ENCODE results near the gene EPYC.
A peak's percentile ranks its signal among the peaks of the same experiment; 100 is the strongest.

EPYC gene

DNA sequence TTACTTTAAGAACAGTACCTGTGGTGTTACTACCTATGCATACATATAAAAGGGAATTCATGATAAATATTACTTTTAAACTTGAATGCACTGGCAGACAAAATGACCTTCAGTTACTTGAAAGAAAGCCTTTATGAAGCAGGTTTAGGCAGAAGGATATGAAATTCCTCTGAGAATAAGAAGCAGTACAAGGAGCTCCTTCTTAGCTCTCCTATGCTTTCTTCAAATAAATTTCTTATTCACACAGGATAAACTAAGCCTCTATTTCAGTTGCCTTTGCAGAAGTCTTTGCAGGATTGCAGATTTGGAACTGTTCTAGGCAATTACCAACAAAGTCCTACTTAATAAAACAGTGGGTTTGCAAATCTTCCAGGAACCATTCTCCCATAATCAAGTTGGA is 1.0 kb downstream of the EPYC start:
- H3K36me3 ChIP-seq = no peaks in the 10 kb centered on the region
- H3K4me3 ChIP-seq (ENCODE audit: low read depth, low read length) = no peak overlapping the region
- H3K9me3 ChIP-seq (ENCODE audit: severe bottlenecking) = no peaks in the 10 kb centered on the region
- no peak for DNase-seq
- H3K27me3 ChIP-seq (ENCODE audit: insufficient read depth, low read depth, severe bottlenecking) = no peaks in the 10 kb centered on the region
- TF ChIP-seq, protein P1, sequence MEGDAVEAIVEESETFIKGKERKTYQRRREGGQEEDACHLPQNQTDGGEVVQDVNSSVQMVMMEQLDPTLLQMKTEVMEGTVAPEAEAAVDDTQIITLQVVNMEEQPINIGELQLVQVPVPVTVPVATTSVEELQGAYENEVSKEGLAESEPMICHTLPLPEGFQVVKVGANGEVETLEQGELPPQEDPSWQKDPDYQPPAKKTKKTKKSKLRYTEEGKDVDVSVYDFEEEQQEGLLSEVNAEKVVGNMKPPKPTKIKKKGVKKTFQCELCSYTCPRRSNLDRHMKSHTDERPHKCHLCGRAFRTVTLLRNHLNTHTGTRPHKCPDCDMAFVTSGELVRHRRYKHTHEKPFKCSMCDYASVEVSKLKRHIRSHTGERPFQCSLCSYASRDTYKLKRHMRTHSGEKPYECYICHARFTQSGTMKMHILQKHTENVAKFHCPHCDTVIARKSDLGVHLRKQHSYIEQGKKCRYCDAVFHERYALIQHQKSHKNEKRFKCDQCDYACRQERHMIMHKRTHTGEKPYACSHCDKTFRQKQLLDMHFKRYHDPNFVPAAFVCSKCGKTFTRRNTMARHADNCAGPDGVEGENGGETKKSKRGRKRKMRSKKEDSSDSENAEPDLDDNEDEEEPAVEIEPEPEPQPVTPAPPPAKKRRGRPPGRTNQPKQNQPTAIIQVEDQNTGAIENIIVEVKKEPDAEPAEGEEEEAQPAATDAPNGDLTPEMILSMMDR (IDR thresholded peaks at IDR 0.05; ENCODE audit: low read depth, low read length) = no peak
- H3K27ac ChIP-seq = no peak overlapping the region

DNA sequence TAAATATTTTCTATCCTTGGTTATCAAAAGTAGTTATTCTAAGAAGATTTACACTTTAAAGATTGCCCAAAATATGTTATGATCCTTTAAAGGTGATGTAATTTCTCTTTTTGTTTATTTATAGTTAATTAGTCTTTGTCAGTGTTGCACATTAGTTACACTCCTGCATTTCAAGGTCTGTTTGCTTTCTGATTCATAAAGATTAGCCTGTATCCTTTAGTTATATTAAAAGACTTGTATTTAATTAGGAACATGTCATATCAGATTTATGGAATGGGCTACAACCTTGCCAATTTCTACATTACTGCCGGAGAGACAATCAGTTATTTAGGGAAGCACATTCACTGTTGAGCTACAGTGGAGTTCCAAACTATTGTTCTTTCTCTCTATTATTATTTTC is 3.5 kb downstream of the EPYC start:
- TF ChIP-seq, protein P1 (IDR thresholded peaks at IDR 0.05; ENCODE audit: low read depth, low read length) = no peak
- H3K36me3 ChIP-seq = no peaks in the 10 kb centered on the region
- no peak for DNase-seq
- no peaks in the 10 kb centered on the region for H3K9me3 ChIP-seq (ENCODE audit: severe bottlenecking)
- H3K4me3 ChIP-seq (ENCODE audit: low read depth, low read length) = no peak overlapping the region
- H3K27ac ChIP-seq = no peak overlapping the region
- no peaks in the 10 kb centered on the region for H3K27me3 ChIP-seq (ENCODE audit: insufficient read depth, low read depth, severe bottlenecking)

DNA sequence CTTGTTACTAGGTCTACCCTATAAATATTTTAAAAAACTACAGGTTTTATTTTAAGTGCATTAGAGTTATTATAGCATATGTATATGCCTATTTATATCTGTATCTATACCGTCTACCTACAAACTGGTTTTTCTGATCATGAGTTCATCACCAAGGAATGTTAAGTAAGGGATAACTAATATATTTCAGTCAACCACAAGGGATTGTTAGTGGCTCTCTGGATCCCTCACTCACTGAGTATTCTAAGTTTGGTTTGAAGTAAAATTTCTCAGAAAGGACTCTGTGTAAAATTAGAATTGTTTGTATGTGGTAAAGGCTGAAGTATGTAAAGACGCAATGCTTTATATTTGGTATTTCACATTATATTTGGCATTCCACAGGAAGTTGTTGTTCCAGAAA is 4.8 kb downstream of the EPYC start:
- H3K9me3 ChIP-seq (ENCODE audit: severe bottlenecking) = no peaks in the 10 kb centered on the region

DNA sequence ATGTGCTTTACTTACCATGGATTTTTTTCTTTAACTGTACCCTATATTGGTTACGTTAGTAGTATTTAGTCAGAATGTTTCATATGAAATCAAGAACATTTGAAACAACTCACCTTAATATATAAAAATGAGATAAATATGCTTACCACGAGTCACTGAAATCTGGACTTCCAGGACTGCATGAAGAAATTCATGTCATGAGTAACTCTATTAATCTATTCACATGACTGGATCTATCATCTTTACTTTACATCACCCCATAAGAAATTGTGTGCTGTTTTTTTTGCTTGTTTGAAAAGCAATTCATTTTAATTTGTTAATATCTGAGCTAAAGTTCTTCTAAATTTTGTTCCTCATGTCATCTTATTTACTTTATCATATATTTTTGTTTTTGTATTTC is 5.2 kb downstream of the EPYC start:
- Histone ChIP-seq H3K36me3 (no peaks in the 10 kb centered on the region), H3K27ac (no peak overlapping the region), H3K4me3 (ENCODE audit: low read depth, low read length) (no peak overlapping the region), H3K9me3 (ENCODE audit: severe bottlenecking) (no peaks in the 10 kb centered on the region), H3K27me3 (ENCODE audit: insufficient read depth, low read depth, severe bottlenecking) (no peaks in the 10 kb centered on the region)
- no peak for DNase-seq
- TF ChIP-seq, protein P1 (IDR thresholded peaks at IDR 0.05; ENCODE audit: low read depth, low read length) = no peak

More for the DNA sequence above, 4.8 kb downstream of the EPYC start:
- H3K27me3 ChIP-seq (ENCODE audit: insufficient read depth, low read depth, severe bottlenecking) = no peaks in the 10 kb centered on the region
- TF ChIP-seq, protein P1 (IDR thresholded peaks at IDR 0.05; ENCODE audit: low read depth, low read length) = no peak
- no peak for DNase-seq
- H3K36me3 ChIP-seq = no peaks in the 10 kb centered on the region
- H3K4me3 ChIP-seq (ENCODE audit: low read depth, low read length) = no peak overlapping the region
- no peak overlapping the region for H3K27ac ChIP-seq

DNA sequence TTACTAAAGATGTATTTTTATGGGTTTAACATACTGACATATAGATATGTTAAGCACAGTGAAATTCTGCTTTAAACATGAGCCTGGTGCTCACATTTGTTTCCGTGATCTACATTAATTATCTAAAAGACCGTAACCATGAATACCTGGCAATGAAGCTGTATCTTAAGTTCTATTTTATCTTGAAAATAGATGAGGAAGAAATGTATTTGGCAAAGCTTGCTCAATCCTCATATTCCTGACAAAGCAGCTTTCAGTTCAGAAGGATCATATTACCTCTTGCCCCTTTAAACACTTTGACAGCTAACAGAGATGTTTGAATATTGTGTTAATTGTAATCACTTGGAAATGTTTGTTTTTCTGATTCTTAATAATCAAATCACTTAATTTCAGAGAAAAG is 9.8 kb downstream of the EPYC start:
- no peaks in the 10 kb centered on the region for H3K27me3 ChIP-seq (ENCODE audit: insufficient read depth, low read depth, severe bottlenecking)
- H3K4me3 ChIP-seq (ENCODE audit: low read depth, low read length) = no peak overlapping the region
- no peaks in the 10 kb centered on the region for H3K36me3 ChIP-seq
- peaks cover 6% of the 10 kb centered on the region for H3K9me3 ChIP-seq (ENCODE audit: severe bottlenecking)
- DNase-seq = no peak
- TF ChIP-seq, protein P1 (IDR thresholded peaks at IDR 0.05; ENCODE audit: low read depth, low read length) = no peak
- H3K27ac ChIP-seq = no peak overlapping the region

DNA sequence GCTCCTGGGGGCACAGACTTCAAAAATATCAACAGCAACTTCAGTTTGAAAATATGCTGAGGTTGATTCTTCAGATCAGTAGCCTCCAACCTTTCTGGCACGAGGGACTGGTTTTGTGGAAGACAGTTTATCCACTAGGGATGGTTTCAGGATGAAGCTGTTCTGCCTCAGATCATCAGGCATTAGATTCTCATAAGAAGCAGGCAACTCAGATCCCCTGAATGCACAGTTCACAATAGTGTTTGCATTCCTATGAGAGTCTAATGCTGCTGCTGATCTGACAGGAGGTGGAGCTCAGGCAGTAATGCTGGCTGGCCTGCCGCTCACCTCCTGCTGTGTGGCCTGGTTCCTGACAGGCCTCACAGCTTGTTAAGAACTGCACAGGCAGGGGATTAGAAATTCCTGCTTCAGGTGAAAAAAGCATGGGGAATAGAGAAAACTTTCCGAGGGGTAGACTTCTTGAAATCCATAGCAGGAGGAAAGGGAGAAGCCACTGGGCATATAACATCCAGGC is 12.8 kb downstream of the EPYC start:
- Histone ChIP-seq H3K27me3 (ENCODE audit: insufficient read depth, low read depth, severe bottlenecking) (no peaks in the 10 kb centered on the region), H3K27ac (no peak overlapping the region), H3K9me3 (ENCODE audit: severe bottlenecking) (peaks cover 6% of the 10 kb centered on the region), H3K4me3 (ENCODE audit: low read depth, low read length) (no peak overlapping the region), H3K36me3 (no peaks in the 10 kb centered on the region)
- TF ChIP-seq, protein P1 (IDR thresholded peaks at IDR 0.05; ENCODE audit: low read depth, low read length) = no peak
- DNase-seq = peak; percentile 33
